Fibroblast of peridontal ligament (primary cell): ENCODE measurements around the gene VSIG2.
A peak's percentile ranks its signal among the peaks of the same experiment; 100 is the strongest.
"Not testable (repeated sequence)": the region's sequence is repeated elsewhere in the genome, so short reads cannot be mapped to it uniquely, and the experiment has no call there.

Experiments used
- DNase-seq: peaks from one replicate; pipeline ENCODE4 v3.0.0-alpha.2; 2010; ENCODE audit errors: extremely low read depth

VSIG2 gene

GRCh38 chr11:124751741-124752470, at the start of gene VSIG2:
Gene VSIG2 (minus strand): TSS chr11:124752255. CDS start chr11:124752137, 118 bp downstream.
- DNase-seq: no peak

- DNase-seq: no peak
Observed at GRCh38 chr11:124801014-124801413, 49.0 kb upstream of the VSIG2 start.

GRCh38 chr11:124800226-124800929, 48.3 kb upstream of the VSIG2 start, which contains the start of gene MSANTD2:
Gene MSANTD2 (minus strand): TSS chr11:124800406. CDS start chr11:124800380, 26 bp downstream.
- peak; percentile 76 for DNase-seq

GRCh38 chr11:124799348-124800225, 47.5 kb upstream of the VSIG2 start:
- DNase-seq: peak; percentile 9

- peak; percentile 85 for DNase-seq
Observed at GRCh38 chr11:124798991-124799347, 46.9 kb upstream of the VSIG2 start.

GRCh38 chr11:124796312-124796711, 44.3 kb upstream of the VSIG2 start:
- no peak for DNase-seq

- peak; percentile 64 for DNase-seq
Observed at GRCh38 chr11:124793466-124794278, 41.6 kb upstream of the VSIG2 start.

- peak; percentile 37 for DNase-seq
Observed at GRCh38 chr11:124791626-124792341, 39.7 kb upstream of the VSIG2 start.

GRCh38 chr11:124788521-124788920, 36.5 kb upstream of the VSIG2 start:
- peak; percentile 14 for DNase-seq

GRCh38 chr11:124784051-124784450, 32.0 kb upstream of the VSIG2 start:
- no peak for DNase-seq

GRCh38 chr11:124783002-124783401, 30.9 kb upstream of the VSIG2 start:
- DNase-seq: no peak

- DNase-seq: no peak
Observed at GRCh38 chr11:124779568-124779967, 27.5 kb upstream of the VSIG2 start.

- no peak for DNase-seq
Observed at GRCh38 chr11:124778281-124778680, 26.2 kb upstream of the VSIG2 start.

GRCh38 chr11:124776865-124777645, 25.0 kb upstream of the VSIG2 start:
- peak; percentile 12 for DNase-seq

- not testable (repeated sequence) for DNase-seq
Observed at GRCh38 chr11:124770959-124771358, 18.9 kb upstream of the VSIG2 start.

- DNase-seq: no peak
Observed at GRCh38 chr11:124769806-124770774, 18.0 kb upstream of the VSIG2 start.

- no peak for DNase-seq
Observed at GRCh38 chr11:124768914-124769313, 16.9 kb upstream of the VSIG2 start.

GRCh38 chr11:124766156-124766555, 14.1 kb upstream of the VSIG2 start:
- no peak for DNase-seq
